Lower lobe of right lung (tissue), 2 donors: Measurements from ENCODE around the gene CRB1. TPM values are rescaled to one million over a fixed set of nuclear protein-coding genes. Genes with fewer than 3 reads are reported as not detected.

Source experiments
- ATAC-seq, 2 donors: fragments of 200-7000 bp; cut with Tn5 transposase; one replicate each; pipeline ENCODE4 v1.9.1; 2020 to 2022; ENCODE audit warnings: mild to moderate bottlenecking in 2 of 2, moderate library complexity in 2 of 2
- DNase-seq: peaks from one replicate; pipeline ENCODE4 v3.0.0-alpha.2; 2020
- H3K27ac ChIP-seq: fragments of 200-600 bp; one replicate; pipeline ENCODE4 v1.8.0; 2022
- H3K27me3 ChIP-seq: fragments of 200-600 bp; one replicate; pipeline ENCODE4 v1.8.0; 2022; ENCODE audit warnings: low read depth
- H3K36me3 ChIP-seq: fragments of 200-600 bp; one replicate; pipeline ENCODE4 v1.8.0; 2022; ENCODE audit warnings: mild to moderate bottlenecking
- H3K4me1 ChIP-seq: fragments of 200-600 bp; one replicate; pipeline ENCODE4 v1.8.0; 2022
- H3K4me3 ChIP-seq: fragments of 200-600 bp; one replicate; pipeline ENCODE4 v1.8.0; 2022; ENCODE audit warnings: mild to moderate bottlenecking
- H3K9me3 ChIP-seq: fragments of 200-600 bp; one replicate; pipeline ENCODE4 v1.8.0; 2022
- CTCF ChIP-seq: fragments of 200-600 bp; IDR thresholded peaks from one replicate; pipeline ENCODE4 v1.8.0; 2022; ENCODE audit warnings: antibody characterized with exemption, mild to moderate bottlenecking
- intact Hi-C: fragments of 100-400 bp; cut with DNase I; formaldehyde crosslinking; loops from one replicate; pipeline ENCODE4 v1.11.0; 2022
- total RNA-seq: library from RNA; stranded (reverse); fragmentation: NEBNext Ultra II Directional; extraction: Animal tissue kit (Norgen Biotek cat#: 25700); gene quantifications from one replicate; pipeline ENCODE4 v1.2.1, GENCODE V29; 2021
- donor health status: DM: no; HTN: yes; CAD: no; lungs with severe emphysema.

CRB1 gene
- total RNA-seq, 1 donor from 2014 or later: 0.77 TPM

DNA sequence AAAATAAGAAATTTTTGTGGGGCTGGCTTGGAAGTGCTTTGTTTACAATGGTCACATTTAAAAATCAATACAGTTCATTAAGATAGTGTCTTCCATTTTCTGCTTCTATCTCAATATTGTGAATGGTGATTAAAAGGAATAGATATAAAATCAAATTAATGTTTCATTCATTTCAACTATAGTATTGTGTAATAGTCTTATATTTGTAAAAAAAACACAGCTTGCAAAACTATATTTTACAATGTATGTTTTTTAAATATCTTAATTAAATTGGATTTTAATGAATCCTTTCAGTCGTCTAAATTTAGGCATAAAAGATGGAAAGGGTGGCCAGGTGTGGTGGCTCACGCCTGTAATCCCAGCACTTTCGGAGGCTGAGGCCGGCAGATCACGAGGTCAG, 63.5 kb downstream of the CRB1 start:
- no peak overlapping the region for H3K4me3 ChIP-seq
- DNase-seq: no peak
- intact Hi-C loops: no loop called here
- H3K27ac ChIP-seq: no peak overlapping the region
- H3K36me3 ChIP-seq: no peaks in the 10 kb centered on the region
- no peaks in the 10 kb centered on the region for H3K27me3 ChIP-seq
- no peaks in the 10 kb centered on the region for H3K9me3 ChIP-seq
- no peak for TF ChIP-seq CTCF
- H3K4me1 ChIP-seq: no peaks in the 10 kb centered on the region
- no peak for ATAC-seq

GRCh38 chr1:197333041-197333440, 65.0 kb downstream of the CRB1 start:
- no peaks in the 10 kb centered on the region for H3K27me3 ChIP-seq
- no peaks in the 10 kb centered on the region for H3K9me3 ChIP-seq
- no peaks in the 10 kb centered on the region for H3K36me3 ChIP-seq
- TF ChIP-seq CTCF: no peak
- ATAC-seq (no peak), DNase-seq (no peak)
- H3K27ac ChIP-seq: no peak overlapping the region
- no peak overlapping the region for H3K4me3 ChIP-seq
- H3K4me1 ChIP-seq: no peaks in the 10 kb centered on the region
- intact Hi-C loops: no loop called here

- DNase-seq (no peak), ATAC-seq (no peak)
- intact Hi-C loops: no loop called here
Measured at GRCh38 chr1:197336571-197336970, 68.5 kb downstream of the CRB1 start.

DNA sequence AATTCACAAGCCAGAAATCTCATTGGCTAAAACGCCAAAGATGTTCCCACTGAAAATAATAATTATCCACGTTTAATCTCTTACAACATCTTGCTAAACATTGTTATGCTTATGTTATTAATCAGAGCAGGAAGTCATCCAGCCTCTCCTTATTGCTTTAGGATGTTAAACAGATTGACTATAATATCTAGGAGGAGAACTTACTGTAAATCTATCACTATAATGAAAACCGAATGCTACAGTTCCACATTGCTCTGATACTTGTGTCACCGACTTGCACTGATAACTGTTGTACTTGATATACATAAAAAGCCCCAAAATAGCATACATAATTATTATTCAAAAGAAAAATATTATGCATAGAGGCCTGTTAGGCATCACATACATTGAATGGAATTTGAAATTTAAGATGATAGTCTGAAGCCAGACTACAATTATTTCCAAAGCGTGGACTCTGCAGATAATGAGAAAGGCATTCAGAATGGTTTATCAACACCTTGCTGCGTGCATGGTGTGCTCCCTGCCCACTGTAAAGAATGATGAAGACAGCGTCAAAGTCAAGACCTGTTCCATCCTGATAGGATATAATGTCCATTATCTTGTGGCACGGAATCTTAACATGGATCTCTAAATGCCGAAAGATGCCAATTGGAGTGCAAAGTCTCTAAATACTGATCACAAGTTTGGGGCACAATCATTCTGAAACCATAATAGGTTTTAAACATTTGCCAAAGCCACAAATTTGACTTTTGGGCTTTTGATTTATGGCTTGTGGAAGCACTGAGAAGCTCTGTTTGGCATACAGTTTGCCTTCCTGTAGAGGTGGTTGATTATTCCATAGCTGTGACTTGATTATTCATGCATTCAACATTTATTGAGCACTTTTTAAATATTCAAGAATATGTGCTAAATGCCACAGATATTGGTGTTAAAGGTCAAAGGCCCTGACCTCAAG, 71.3 kb downstream of the CRB1 start:
- no peaks in the 10 kb centered on the region for H3K36me3 ChIP-seq
- no peaks in the 10 kb centered on the region for H3K27me3 ChIP-seq
- DNase-seq (no peak), ATAC-seq (no peak)
- TF ChIP-seq CTCF: no peak
- no peak overlapping the region for H3K27ac ChIP-seq
- H3K4me3 ChIP-seq: no peak overlapping the region
- H3K4me1 ChIP-seq: no peaks in the 10 kb centered on the region
- H3K9me3 ChIP-seq: no peaks in the 10 kb centered on the region
- intact Hi-C loops: no loop called here

More at GRCh38 chr1:197336571-197336970, 68.5 kb downstream of the CRB1 start:
- no peaks in the 10 kb centered on the region for H3K27me3 ChIP-seq
- no peak overlapping the region for H3K4me3 ChIP-seq
- no peaks in the 10 kb centered on the region for H3K4me1 ChIP-seq
- no peaks in the 10 kb centered on the region for H3K36me3 ChIP-seq
- no peak for TF ChIP-seq CTCF
- no peaks in the 10 kb centered on the region for H3K9me3 ChIP-seq
- H3K27ac ChIP-seq: no peak overlapping the region

DNA sequence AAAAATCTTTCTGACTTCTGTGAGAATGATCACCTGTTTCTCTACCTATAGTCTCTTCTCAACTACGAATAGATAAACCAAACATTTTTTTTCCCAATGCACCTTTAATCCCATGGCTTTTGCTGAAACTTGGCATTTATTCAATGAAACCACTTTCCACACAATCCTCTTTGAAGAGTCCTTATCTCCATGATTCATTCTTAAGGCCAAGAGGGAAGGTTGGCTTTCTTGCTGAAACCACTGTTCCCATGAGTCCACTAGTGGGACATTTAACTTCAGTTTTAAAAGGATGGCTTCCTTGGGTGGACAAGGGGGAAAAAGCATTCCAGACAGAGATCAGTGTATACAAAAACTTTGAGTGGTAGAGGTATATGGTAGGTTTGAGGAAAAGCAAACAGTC, 73.6 kb downstream of the CRB1 start:
- H3K4me3 ChIP-seq: no peak overlapping the region
- no peaks in the 10 kb centered on the region for H3K27me3 ChIP-seq
- no peak for TF ChIP-seq CTCF
- DNase-seq (no peak), ATAC-seq (no peak)
- intact Hi-C loops: no loop called here
- H3K36me3 ChIP-seq: no peaks in the 10 kb centered on the region
- no peaks in the 10 kb centered on the region for H3K9me3 ChIP-seq
- H3K27ac ChIP-seq: no peak overlapping the region
- H3K4me1 ChIP-seq: no peaks in the 10 kb centered on the region
